Activated T-helper 1 cell treated with anti-CD3 and anti-CD28 coated beads, Interleukin-12 subunit alpha, Interleukin-12 subunit beta, Interleukin-2, Interleukin-4 antibody, amounts not matched to agents 30 ng/mL and 10 ng/mL and 1 ng/mL, durations not matched to agents 14 hours and 24 hours and 36 hours (primary cell): Measurements from ENCODE around the gene SFXN1. TPM values are rescaled to one million over a fixed set of nuclear protein-coding genes. Genes with fewer than 3 reads are reported as not detected.

ENCODE experiments used
- DNase-seq: peaks from one replicate; pipeline ENCODE4 v3.0.0; 2021; ENCODE audit warnings: low spot score
- H3K27ac Mint-ChIP-seq: one replicate; pipeline ENCODE4 v1.8.0; 2021; ENCODE audit warnings: mild to moderate bottlenecking, mixed read lengths
- H3K27me3 Mint-ChIP-seq: one replicate; pipeline ENCODE4 v1.8.0; 2022; ENCODE audit warnings: mild to moderate bottlenecking, moderate library complexity, mixed read lengths; ENCODE audit not compliant: insufficient read depth
- H3K36me3 Mint-ChIP-seq: one replicate; pipeline ENCODE4 v1.8.0; 2021; ENCODE audit warnings: low read depth, mixed read lengths
- H3K4me1 Mint-ChIP-seq: one replicate; pipeline ENCODE4 v1.8.0; 2021; ENCODE audit warnings: low read depth, mixed read lengths
- H3K4me3 Mint-ChIP-seq: one replicate; pipeline ENCODE4 v1.8.0; 2021; ENCODE audit warnings: mild to moderate bottlenecking, moderate library complexity, mixed read lengths
- H3K9me3 Mint-ChIP-seq: one replicate; pipeline ENCODE4 v1.8.0; 2021; ENCODE audit warnings: mixed read lengths
- intact Hi-C: fragments of 100-400 bp; cut with micrococcal nuclease; formaldehyde crosslinking; loops from one replicate; pipeline ENCODE4 v1.15.1; 2024
- total RNA-seq: library from RNA; stranded (reverse); gene quantifications from 2 replicates; pipeline ENCODE4 v1.2.3, GENCODE V29; 2022

The SFXN1 gene
- total RNA-seq, 1 donor from 2014 or later = 394 TPM

DNA sequence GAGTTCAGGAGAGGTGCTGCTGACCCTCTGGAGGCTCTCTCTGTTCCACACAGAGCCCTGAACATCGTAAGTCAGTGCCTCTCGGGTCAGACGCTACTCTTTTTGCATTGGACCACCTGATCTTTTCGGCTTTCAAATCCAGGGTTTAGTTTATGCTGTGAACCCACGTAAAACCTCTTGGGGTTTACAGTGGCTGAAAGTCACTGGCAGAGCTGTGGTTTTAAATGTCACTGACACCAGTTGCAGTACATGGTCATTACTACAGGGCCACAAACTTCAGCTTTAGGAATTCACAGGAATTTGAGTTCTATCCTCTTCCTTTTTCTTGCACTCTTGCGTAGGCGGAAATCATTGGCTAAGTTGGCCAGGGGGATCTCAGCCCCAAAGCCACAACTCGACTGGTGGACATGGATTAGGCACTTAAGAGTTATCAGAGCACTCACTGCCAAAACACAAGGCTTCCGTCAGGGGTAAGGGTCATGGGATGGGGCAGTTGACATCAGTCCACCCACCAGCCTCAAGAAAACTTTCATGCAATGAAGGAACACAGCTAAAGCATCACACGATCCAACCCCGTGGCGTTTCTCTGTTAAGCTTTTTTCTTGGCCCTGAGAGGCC is 76.9 kb downstream of the SFXN1 start:
- H3K27me3 Mint-ChIP-seq = peaks cover 18% of the 10 kb centered on the region
- H3K4me1 Mint-ChIP-seq = peaks cover 10% of the 10 kb centered on the region
- H3K27ac Mint-ChIP-seq = no peak overlapping the region
- no peaks in the 10 kb centered on the region for H3K36me3 Mint-ChIP-seq
- intact Hi-C loops = no loop called here
- no peak overlapping the region for H3K4me3 Mint-ChIP-seq
- no peaks in the 10 kb centered on the region for H3K9me3 Mint-ChIP-seq
- no peak for DNase-seq

DNA sequence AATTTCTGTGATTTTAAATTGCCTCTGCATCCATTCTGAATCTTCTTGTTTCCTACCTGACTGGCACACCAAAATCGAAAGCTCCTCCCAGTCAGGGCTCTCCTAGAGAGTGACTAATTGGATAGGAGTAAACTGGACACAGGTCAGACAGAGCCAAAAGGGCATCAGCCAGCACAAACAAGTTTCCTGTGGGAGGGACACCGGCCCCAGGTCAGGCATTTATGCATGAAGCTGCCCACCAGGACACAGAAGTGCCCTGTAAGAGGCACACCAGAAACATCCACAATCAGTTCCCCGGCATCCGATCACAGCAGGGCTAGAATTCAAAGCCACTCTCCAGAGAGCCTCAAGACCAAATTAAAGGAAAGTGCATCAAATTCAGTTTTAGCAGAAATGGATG is 78.4 kb downstream of the SFXN1 start:
- no peak overlapping the region for H3K4me3 Mint-ChIP-seq
- H3K27ac Mint-ChIP-seq = no peak overlapping the region
- peaks cover 15% of the 10 kb centered on the region for H3K27me3 Mint-ChIP-seq
- intact Hi-C loops = no loop called here
- H3K36me3 Mint-ChIP-seq = no peaks in the 10 kb centered on the region
- peaks cover 10% of the 10 kb centered on the region for H3K4me1 Mint-ChIP-seq
- H3K9me3 Mint-ChIP-seq = no peaks in the 10 kb centered on the region
- DNase-seq = no peak

DNA sequence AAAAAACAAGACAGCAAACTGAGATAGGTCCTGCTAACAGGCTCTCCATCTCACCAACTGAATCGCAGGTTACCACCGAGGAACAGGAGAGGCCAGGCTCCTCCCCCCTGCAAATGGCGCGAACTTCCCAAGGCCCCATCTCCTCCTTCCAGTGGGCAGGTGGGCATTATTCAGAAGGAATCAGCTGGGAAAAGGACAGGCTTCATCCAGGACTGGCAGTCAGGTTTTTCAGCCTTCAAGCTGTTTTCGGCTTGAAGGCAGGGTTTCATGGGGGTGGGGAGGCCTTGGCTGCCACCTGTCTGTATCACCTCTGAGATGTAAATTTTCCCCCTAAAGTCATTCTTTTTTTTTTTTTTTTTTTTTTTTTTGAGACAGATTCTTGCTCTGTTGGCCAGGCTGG is 79.4 kb downstream of the SFXN1 start:
- Mint-ChIP-seq H3K4me3 (no peak overlapping the region), H3K4me1 (peaks cover 10% of the 10 kb centered on the region), H3K27ac (no peak overlapping the region), H3K9me3 (no peaks in the 10 kb centered on the region), H3K36me3 (no peaks in the 10 kb centered on the region), H3K27me3 (peaks cover 16% of the 10 kb centered on the region)
- DNase-seq = no peak
- intact Hi-C loops = no loop called here

- Mint-ChIP-seq H3K4me3 (no peak overlapping the region), H3K4me1 (peaks cover 8% of the 10 kb centered on the region), H3K27ac (no peak overlapping the region), H3K27me3 (peaks cover 22% of the 10 kb centered on the region), H3K36me3 (no peaks in the 10 kb centered on the region), H3K9me3 (no peaks in the 10 kb centered on the region)
- intact Hi-C loops = no loop called here
- no peak for DNase-seq
Measured at GRCh38 chr5:175558801-175559480, 80.6 kb downstream of the SFXN1 start.

GRCh38 chr5:175560011-175560410 is 81.7 kb downstream of the SFXN1 start:
- Mint-ChIP-seq H3K36me3 (no peaks in the 10 kb centered on the region), H3K27me3 (peaks cover 16% of the 10 kb centered on the region), H3K9me3 (no peaks in the 10 kb centered on the region), H3K27ac (no peak overlapping the region), H3K4me3 (no peak overlapping the region), H3K4me1 (no peaks in the 10 kb centered on the region)
- intact Hi-C loops = no loop called here
- DNase-seq = no peak

DNA sequence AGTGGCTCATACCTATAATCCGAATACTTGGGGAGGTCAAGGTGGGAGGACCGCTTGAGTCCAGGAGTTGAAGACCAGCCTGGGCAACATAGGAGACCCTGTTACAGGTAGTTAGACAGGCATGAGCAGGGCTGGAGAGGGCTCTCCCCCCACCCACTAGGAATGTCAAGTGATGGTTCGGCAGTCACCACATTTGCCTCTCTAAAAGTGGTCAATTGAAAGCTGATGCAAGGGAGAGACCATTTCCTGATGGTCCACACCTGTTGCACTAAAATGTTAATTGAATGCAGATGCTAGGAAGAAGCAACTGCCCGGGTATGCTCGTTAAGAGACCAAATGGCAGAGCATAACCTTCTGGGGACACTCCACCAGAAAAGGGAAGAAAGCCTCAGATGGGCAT is 82.7 kb downstream of the SFXN1 start:
- H3K9me3 Mint-ChIP-seq = no peaks in the 10 kb centered on the region
- DNase-seq = no peak
- intact Hi-C loops = no loop called here
- H3K4me1 Mint-ChIP-seq = no peaks in the 10 kb centered on the region
- H3K4me3 Mint-ChIP-seq = no peak overlapping the region
- no peak overlapping the region for H3K27ac Mint-ChIP-seq
- H3K36me3 Mint-ChIP-seq = no peaks in the 10 kb centered on the region
- peaks cover 23% of the 10 kb centered on the region for H3K27me3 Mint-ChIP-seq

- Mint-ChIP-seq H3K9me3 (no peaks in the 10 kb centered on the region), H3K4me3 (no peak overlapping the region), H3K4me1 (peaks cover 6% of the 10 kb centered on the region), H3K27ac (no peak overlapping the region), H3K36me3 (no peaks in the 10 kb centered on the region), H3K27me3 (peaks cover 31% of the 10 kb centered on the region)
- intact Hi-C loops = no loop called here
- DNase-seq = no peak
Measured at GRCh38 chr5:175564716-175565115, 86.4 kb downstream of the SFXN1 start.

DNA sequence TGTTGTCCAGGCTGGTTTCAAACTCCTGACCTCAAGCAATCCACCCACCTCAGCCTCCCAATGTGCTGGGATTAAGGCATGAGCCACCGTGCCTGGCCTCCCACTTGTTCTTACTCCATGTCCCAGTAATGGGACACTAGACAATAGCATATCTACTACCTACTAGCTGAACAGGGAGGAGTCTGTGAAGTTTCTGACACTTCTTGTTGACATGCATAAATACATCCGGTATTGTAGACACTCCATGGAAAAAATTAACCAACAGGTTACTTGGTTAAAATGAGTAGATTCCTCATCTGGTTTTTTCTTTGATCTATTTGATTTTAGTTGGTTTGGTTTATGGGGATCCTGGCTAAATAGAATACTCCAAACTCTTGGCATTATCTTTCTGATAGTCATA is 88.3 kb downstream of the SFXN1 start:
- DNase-seq = no peak
- H3K27me3 Mint-ChIP-seq = peaks cover 28% of the 10 kb centered on the region
- H3K4me1 Mint-ChIP-seq = peaks cover 6% of the 10 kb centered on the region

DNA sequence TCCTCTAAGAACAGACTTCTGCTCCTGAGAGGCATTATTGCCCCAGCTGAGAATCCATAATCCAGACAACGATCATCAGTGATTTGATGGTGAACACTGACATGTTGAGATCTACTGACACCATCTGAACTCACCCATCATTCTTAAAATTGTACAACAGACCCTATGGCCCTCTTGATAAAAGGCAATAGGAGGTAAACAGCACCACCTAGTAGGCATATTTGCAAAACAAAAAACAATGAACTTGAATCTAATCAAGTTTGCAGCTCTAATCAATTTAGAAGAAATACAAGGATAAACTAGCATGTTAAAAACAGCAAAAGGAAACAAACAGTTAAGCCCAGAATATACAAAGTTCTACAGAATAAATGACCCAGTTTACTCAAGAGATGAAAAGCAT is 89.6 kb downstream of the SFXN1 start:
- DNase-seq = no peak
- Mint-ChIP-seq H3K4me3 (no peak overlapping the region), H3K36me3 (no peaks in the 10 kb centered on the region), H3K27me3 (peaks cover 25% of the 10 kb centered on the region), H3K9me3 (no peaks in the 10 kb centered on the region), H3K4me1 (peaks cover 6% of the 10 kb centered on the region), H3K27ac (no peak overlapping the region)
- intact Hi-C loops = loop anchor here (1.0 kb wide), 2 partner anchors 34 to 617 kb away; no protein-coding TSS in a partner anchor

More for the DNA sequence above, 88.3 kb downstream of the SFXN1 start:
- intact Hi-C loops = no loop called here
- no peaks in the 10 kb centered on the region for H3K36me3 Mint-ChIP-seq
- H3K4me3 Mint-ChIP-seq = no peak overlapping the region
- no peaks in the 10 kb centered on the region for H3K9me3 Mint-ChIP-seq
- no peak overlapping the region for H3K27ac Mint-ChIP-seq

GRCh38 chr5:175569701-175570100 is 91.3 kb downstream of the SFXN1 start:
- intact Hi-C loops = no loop called here
- Mint-ChIP-seq H3K27me3 (peaks cover 24% of the 10 kb centered on the region), H3K36me3 (no peaks in the 10 kb centered on the region), H3K4me1 (peaks cover 6% of the 10 kb centered on the region), H3K4me3 (no peak overlapping the region), H3K9me3 (no peaks in the 10 kb centered on the region), H3K27ac (no peak overlapping the region)
- DNase-seq = no peak

GRCh38 chr5:175572886-175573285 is 94.5 kb downstream of the SFXN1 start:
- Mint-ChIP-seq H3K4me1 (peaks cover 8% of the 10 kb centered on the region), H3K4me3 (no peak overlapping the region), H3K27ac (no peak overlapping the region), H3K9me3 (no peaks in the 10 kb centered on the region), H3K36me3 (no peaks in the 10 kb centered on the region), H3K27me3 (peaks cover 15% of the 10 kb centered on the region)
- intact Hi-C loops = no loop called here
- DNase-seq = no peak

GRCh38 chr5:175573493-175574269 is 95.3 kb downstream of the SFXN1 start:
- peaks cover 4% of the 10 kb centered on the region for H3K4me1 Mint-ChIP-seq
- no peak overlapping the region for H3K27ac Mint-ChIP-seq
- intact Hi-C loops = no loop called here
- DNase-seq = no peak
- peaks cover 13% of the 10 kb centered on the region for H3K27me3 Mint-ChIP-seq
- H3K36me3 Mint-ChIP-seq = no peaks in the 10 kb centered on the region
- no peaks in the 10 kb centered on the region for H3K9me3 Mint-ChIP-seq
- no peak overlapping the region for H3K4me3 Mint-ChIP-seq

DNA sequence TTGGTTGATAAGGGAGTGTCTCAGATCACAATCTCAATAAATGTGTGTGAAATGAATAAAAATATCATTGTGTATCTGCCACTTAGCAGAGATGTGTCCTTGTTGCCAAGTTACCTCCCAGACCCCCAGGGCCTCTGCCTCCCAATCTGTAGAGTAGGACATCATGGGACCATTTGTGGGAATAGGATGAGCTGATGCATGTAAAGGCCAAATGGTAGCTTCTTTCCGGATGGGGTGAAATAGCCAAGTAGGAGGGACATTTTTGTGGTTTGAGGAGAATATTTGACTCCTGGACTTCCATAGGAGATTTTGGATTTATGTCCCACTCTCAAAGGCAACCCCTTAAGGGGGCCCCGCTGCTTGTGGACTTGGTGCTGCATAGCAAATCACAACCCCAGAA is 96.9 kb downstream of the SFXN1 start:
- H3K36me3 Mint-ChIP-seq = no peaks in the 10 kb centered on the region
- no peak for DNase-seq
- no peak overlapping the region for H3K27ac Mint-ChIP-seq
- peaks cover 13% of the 10 kb centered on the region for H3K27me3 Mint-ChIP-seq
- H3K4me3 Mint-ChIP-seq = no peak overlapping the region
- peaks cover 10% of the 10 kb centered on the region for H3K4me1 Mint-ChIP-seq
- H3K9me3 Mint-ChIP-seq = no peaks in the 10 kb centered on the region
- intact Hi-C loops = no loop called here
